GM19468 (cell line): ENCODE measurements around the gene ANKS1B.
"Not testable (repeated sequence)": the region's sequence is repeated elsewhere in the genome, so short reads cannot be mapped to it uniquely, and the experiment has no call there.

Experiments
- ATAC-seq: cut with Tn5 transposase; IDR thresholded peaks from one replicate; pipeline ENCODE4 v1.9.1; 2021; ENCODE audit warnings: mild to moderate bottlenecking, moderate library complexity, moderate number of reproducible peaks; ENCODE audit not compliant: unreplicated experiment; ENCODE audit errors: extremely low read depth

Gene ANKS1B

DNA sequence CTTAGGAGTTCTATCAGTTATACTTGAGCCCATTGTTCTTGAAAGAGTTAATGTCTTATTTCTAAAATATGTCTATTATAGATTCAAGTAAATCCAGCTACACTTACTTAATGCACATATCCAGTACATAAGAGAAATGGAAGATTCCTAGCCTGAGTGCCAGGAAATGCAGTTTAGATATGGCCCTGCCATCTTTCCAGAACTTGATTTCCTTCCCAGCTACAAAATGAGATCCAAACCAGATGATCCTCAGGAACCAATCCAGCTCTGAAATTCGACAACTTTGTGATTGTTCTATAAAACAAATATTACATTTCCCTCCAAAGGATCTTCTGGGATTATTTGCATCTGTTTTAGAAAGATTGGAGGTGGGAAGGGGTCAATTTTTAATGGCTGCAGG is 654.5 kb downstream of the ANKS1B start:
- ATAC-seq: no peak

- not testable (repeated sequence) for ATAC-seq
Measured at GRCh38 chr12:99321210-99321609, 663.5 kb downstream of the ANKS1B start.

DNA sequence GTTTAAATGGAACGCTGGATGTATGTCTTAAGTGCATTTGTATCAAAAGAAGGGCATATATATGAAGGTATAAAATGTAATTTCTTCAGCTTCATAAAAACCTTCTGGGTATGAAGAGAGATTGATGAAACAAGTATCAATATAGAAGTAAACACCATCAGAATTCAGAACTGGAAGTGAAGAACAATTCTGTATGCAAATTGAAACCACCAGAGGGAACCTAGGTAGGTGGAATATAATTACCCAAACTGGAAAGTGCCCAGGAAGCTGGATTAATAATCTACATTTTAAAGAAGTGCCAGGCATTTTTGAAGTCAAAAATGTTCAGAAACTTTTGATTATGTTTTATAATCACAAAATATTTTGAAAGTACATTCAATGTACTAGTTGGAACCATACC is 673.4 kb downstream of the ANKS1B start:
- no peak for ATAC-seq

- ATAC-seq: no peak
Measured at GRCh38 chr12:99309812-99310211, 674.9 kb downstream of the ANKS1B start.

- no peak for ATAC-seq
Measured at GRCh38 chr12:99302874-99303273, 681.9 kb downstream of the ANKS1B start.

- no peak for ATAC-seq
Measured at GRCh38 chr12:99287136-99287535, 697.6 kb downstream of the ANKS1B start.

DNA sequence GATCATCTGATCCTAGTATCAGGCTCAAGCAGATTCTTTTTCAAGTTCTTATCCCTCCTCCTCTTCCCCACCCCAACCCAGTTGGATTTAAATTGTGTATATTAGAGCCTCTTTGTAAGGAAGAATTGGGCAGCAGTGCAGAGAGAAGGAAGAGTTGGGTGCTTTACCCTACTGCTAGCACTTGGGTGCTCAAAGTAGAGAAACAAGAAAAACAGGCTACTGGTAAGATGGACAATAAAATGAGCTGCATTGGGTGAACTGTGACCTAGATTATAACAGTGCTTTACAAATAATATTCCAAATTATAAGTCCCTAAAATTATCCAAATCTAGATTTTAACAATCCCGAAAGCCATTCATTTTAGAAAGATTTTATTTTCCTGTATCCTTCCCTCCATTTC is 700.6 kb downstream of the ANKS1B start:
- no peak for ATAC-seq

- no peak for ATAC-seq
Measured at GRCh38 chr12:99282624-99283023, 702.1 kb downstream of the ANKS1B start.

GRCh38 chr12:99282086-99282485 is 702.6 kb downstream of the ANKS1B start:
- no peak for ATAC-seq

DNA sequence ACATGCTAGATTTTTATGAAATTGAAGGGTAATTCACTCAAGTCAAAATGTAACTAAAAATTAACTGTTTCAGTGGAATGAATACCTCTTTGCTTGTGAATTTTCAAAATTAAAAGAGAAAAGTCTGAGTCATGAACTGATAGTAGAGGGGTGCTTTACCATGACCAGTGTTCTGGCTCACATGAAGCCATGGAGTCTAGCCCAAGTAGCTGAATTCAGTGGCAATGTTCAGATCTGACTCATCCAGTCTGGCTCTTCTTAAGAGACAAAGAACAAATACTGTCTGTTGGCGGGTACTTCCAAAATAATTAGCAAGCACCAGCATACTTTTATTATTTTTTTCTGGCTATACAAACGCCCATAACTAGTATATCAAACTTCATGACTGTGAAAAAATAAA is 703.5 kb downstream of the ANKS1B start:
- ATAC-seq: no peak

DNA sequence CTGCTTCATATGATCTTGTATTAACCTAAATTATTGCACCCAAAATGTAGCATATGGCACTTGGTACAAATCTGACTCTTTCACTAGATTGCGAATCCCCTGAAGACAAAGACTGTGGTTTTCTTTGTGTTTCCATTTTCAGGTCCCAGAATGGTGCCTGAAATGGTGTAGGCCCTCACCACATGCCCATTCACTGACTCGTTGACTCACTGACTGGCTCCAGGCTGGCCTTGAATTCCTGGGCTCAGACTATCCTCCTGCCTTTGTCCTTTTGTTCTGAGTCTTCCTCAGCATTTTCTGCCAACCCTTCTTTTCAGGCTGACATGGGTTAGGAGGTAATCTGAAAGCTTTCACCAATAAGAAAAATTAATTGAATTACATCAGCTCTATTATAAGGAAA is 705.8 kb downstream of the ANKS1B start:
- no peak for ATAC-seq

DNA sequence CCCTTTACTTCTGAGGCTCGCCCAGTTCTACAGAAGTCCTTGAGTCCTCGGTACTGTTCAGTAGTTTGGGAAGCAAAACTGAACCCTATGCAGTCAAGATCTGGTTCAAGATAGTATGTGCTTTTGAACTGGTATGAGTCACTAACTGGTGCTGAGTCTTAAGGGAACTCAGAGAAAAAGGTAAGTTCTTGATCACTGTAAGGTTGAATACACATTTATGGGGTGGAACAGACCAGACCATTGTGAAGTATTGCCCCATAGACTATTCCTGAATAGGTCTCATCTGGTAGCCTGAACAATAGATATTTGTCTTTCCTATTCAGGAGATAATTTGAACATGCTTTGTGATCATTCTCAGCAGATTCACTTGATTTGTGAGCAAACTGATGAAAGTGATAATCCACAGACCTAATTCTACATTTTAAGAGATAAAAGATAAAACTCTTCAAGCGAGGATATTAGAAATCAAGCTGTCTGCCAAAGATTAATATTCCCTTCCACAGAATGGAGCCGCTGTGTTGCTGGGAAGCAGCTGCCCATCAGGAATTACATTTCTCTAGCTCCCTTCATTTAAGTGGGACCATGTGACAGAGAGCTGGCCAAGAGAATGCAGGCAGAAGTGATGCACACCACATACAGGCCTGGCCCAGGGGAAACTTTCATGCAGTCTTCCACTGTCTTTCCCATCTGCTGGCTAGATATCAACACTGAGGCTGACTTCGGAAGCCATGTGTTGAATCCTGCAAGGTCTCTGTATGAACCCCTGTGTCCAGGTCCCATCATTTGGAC is 707.0 kb downstream of the ANKS1B start:
- no peak for ATAC-seq

- no peak for ATAC-seq
Measured at GRCh38 chr12:99271071-99271470, 713.7 kb downstream of the ANKS1B start.

DNA sequence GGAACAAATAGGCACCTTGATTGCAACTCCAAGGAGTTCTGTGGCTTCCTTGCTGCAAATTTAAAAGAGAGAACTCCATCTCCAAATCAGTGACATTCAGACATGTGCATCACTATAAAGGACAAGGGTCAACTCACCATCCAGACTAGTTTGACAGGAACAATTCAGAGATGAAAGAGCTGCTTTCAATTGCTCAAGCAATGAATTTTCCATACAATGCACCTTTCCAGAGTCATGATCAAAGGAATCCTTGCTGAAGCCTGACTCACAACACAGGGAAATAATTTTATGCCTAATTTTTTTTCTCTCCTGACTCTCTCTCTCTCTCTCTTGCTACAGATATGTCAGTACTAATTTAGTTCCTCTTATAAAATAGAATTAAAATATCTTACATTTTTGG is 717.7 kb downstream of the ANKS1B start:
- ATAC-seq: no peak

DNA sequence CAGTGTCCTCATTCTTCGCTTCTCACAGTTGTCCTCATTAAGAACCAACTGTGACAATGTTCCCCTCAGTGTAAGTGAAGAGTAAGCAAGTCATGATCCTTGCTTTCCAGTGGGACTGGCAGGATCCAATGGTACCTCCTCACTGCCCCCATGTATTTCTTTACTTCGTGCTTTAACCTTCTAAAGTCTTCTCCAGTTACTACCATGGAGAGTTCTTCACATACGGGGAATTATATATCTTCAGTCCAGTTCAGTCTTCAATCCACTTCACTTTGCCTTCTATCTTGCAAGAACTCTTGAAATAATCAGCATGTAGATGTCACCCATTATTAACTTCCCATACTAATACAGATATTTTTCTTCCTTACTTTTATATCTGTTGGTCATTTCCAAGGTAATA is 719.1 kb downstream of the ANKS1B start:
- no peak for ATAC-seq

- no peak for ATAC-seq
Measured at GRCh38 chr12:99261256-99261655, 723.5 kb downstream of the ANKS1B start.

GRCh38 chr12:99260456-99260996 is 724.2 kb downstream of the ANKS1B start:
- ATAC-seq: no peak

GRCh38 chr12:99259040-99259934 is 725.4 kb downstream of the ANKS1B start:
- ATAC-seq: no peak

GRCh38 chr12:99257672-99258071 is 727.1 kb downstream of the ANKS1B start:
- ATAC-seq: no peak

GRCh38 chr12:99253068-99253467 is 731.7 kb downstream of the ANKS1B start:
- no peak for ATAC-seq

DNA sequence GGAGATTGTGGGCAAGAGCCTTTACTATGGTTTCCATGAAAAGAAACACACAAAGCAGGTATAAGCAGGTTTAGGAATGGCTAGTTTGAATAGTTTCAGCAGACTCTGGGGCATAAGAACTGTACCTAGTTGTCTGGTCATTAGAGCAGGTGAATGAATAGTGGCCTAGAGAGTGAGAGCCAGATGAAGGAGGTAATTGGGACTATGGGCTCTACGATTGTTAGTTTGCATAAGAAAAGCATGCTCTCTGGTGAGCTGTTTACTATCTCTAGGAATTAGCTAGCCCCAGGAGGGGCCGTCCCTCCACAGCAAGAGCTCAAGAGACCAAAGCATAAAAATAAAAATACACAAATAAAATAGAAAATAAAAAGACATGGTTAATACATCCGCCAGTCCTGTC is 734.6 kb downstream of the ANKS1B start:
- no peak for ATAC-seq
